ENCODE measurements around the gene TMEM184B. TPM values are rescaled to one million over a fixed set of nuclear protein-coding genes. Genes with fewer than 3 reads are reported as not detected.

TMEM184B gene
- total RNA-seq, 8 experiments from 2014 or later: 14.6 to 38.5 (median 20.4) TPM

DNA sequence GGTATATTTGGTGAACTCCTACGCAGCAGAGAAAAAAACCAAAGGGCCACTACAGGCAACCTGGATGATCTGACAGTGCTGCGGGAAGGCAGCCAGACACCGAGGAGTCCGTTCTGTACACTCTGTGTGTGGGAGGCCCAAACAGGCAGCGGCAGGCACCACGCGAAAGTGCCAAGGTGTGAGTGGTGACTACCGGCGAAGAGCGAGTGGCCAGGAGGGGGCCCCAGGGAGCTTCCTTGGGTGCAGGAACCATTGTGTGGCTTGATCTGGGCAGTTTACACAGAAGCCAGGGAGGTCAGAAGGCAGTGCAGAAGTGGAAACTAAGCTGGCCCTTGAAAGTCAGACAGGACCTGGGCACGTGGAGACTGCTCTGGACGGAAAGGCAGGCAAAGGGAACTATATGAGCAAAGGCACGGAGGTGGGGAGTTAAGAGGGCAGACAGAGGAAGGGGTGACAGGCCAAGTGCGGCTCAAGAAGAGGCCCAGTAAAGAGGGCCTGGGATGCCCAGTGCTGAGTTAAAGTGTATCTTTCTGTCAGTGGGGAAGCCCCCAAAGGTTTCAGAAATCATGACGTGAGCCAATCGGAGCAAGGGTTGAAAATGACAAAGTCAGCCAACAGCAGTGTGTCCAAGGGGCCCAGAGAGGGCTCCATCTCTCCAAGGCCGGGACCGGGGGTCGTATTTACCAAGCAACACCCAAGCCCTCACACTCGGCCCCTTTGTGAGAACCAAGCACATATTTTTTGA, 10.6 kb downstream of the TMEM184B start:
- H3K4me3 ChIP-seq: no peak overlapping the region
- peak; percentile 6 to 53 (median 24) for ATAC-seq (replicated peaks in 6 of 8)
- H3K27ac ChIP-seq: no peak overlapping the region
- H3K4me1 ChIP-seq (replicated peaks in 1 of 2): peaks cover 16 to 34% of the 10 kb centered on the region in 2 donors
- in situ Hi-C loops (cut with MboI; ENCODE audit: low pct_unique_long_range_greater_than_20kb in 2 of 9, low sequenced_read_pairs in 9 of 9, unreplicated experiment in 9 of 9): no loop called here
- 71 to 100% (median 87%) methylated on average over 1 to 9 of the region's 20 CpGs; no CpG with 5 or more reads in 2 of the 10 experiments for WGBS, 10 experiments

DNA sequence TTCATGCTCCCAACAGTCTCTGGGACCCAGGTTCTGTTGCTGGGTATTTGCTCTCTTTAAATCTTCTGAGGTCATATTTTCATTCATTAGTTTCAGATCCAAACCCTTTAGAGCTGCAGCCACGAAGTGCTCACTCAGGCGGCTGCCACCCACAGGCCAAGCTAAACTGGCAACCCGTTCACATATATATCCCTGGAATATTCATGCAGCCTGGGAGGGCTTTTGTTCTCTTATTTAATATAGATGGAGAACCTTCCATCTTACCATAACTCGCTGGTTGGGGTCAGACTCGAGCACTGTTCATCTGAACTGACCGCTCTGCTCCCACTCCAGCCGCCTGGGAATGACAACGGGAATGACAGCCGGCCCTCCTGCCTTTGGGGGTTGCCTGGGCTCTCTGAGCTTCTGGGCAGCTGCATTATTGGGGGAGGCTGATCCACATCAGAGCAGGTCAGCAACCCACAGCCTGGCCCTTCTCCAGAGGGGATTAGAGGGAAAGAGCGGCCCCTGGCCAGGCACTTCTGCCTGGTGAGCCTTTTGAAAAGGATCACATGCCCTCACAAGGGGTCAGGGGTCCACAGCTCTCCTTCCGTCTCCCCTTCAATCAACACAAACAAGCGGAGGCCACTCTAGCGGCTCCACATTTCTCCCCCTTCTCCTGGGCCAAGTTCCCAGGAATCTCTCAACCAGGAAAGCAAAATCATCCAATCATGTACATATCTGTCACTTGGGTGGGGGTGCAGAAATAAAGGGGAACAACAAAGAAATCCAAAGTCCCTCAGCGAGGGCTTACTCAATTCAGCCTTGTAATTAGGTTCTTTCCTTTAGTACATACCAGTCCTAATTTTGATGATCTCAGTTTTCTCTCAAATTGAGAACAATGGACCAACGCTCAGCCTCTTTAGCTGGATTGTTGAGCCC, 11.8 kb downstream of the TMEM184B start:
- WGBS, 10 experiments: 0 to 70% (median 30%) methylated on average over 1 to 11 of the region's 15 CpGs; no CpG with 5 or more reads in 1 of the 10 experiments
- Histone ChIP-seq H3K4me3 (no peak overlapping the region), H3K4me1 (replicated peaks in 1 of 2) (peaks cover 16 to 35% of the 10 kb centered on the region in 2 donors), H3K27ac (peak overlapping the region; percentile 61 to 67)
- in situ Hi-C loops (cut with MboI; ENCODE audit: low pct_unique_long_range_greater_than_20kb in 2 of 9, low sequenced_read_pairs in 9 of 9, unreplicated experiment in 9 of 9): no loop called here
- ATAC-seq (replicated peaks in 6 of 8): peak; percentile 55 to 90 (median 66)

- no peak overlapping the region for H3K27ac ChIP-seq
- in situ Hi-C loops (cut with MboI; ENCODE audit: low pct_unique_long_range_greater_than_20kb in 2 of 9, low sequenced_read_pairs in 9 of 9, unreplicated experiment in 9 of 9): no loop called here
- peaks cover 16 to 35% of the 10 kb centered on the region in 2 donors for H3K4me1 ChIP-seq (replicated peaks in 1 of 2)
- no peak for ATAC-seq (replicated peaks in 6 of 8)
- WGBS, 10 experiments: 74 to 100% (median 94%) methylated on average over 1 to 7 of the region's 8 CpGs; no CpG with 5 or more reads in 3 of the 10 experiments
- no peak overlapping the region for H3K4me3 ChIP-seq
These were observed 13.4 kb downstream of the TMEM184B start for GRCh38 chr22:38259370-38259769.

- ATAC-seq (replicated peaks in 6 of 8): no peak
- Histone ChIP-seq H3K4me3 (no peak overlapping the region), H3K27ac (no peak overlapping the region), H3K4me1 (replicated peaks in 1 of 2) (peaks cover 16 to 35% of the 10 kb centered on the region in 2 donors)
- WGBS, 10 experiments: 50 to 100% (median 85%) methylated on average over 1 to 5 of the region's 8 CpGs; no CpG with 5 or more reads in 2 of the 10 experiments
- in situ Hi-C loops (cut with MboI; ENCODE audit: low pct_unique_long_range_greater_than_20kb in 2 of 9, low sequenced_read_pairs in 9 of 9, unreplicated experiment in 9 of 9): no loop called here
These were observed 13.9 kb downstream of the TMEM184B start for GRCh38 chr22:38258895-38259294.

DNA sequence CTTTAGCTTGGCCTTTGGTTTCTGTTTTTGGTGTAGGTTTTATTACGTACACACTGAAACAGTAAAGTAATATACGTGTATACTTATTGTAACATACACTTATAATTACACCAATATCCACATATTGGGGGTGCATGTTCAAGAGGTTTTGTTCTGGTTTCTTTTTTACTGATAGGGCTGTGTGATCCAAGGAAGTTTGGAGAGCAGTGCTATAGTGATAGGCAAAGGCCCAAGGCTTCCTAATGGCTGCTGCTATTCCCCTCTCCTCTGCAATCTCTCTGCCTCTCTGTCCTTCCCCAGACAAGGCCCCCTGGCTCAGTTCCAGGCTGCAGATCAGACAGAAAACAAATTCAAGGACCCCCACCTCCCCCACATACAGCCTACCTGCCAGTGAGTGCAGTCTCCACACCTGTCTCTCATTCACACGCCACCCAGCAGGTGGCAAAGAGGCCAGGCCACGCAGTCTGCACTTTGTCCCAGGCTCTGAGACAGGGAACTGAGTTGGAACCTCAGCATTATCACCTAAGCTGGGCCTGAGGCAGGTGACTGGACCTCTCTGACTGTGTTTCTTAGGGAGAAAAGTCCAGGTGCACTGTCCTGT, 15.1 kb downstream of the TMEM184B start:
- no peak overlapping the region for H3K27ac ChIP-seq
- peak in 1 of 8 experiments; percentile 23 for ATAC-seq (replicated peaks in 6 of 8)
- in situ Hi-C loops (cut with MboI; ENCODE audit: low pct_unique_long_range_greater_than_20kb in 2 of 9, low sequenced_read_pairs in 9 of 9, unreplicated experiment in 9 of 9): no loop called here
- H3K4me3 ChIP-seq: no peak overlapping the region
- peaks cover 16 to 35% of the 10 kb centered on the region in 2 donors for H3K4me1 ChIP-seq (replicated peaks in 1 of 2)
- 0 to 100% (median 86%) methylated on average over 1 to 4 of the region's 4 CpGs; no CpG with 5 or more reads in 2 of the 10 experiments for WGBS, 10 experiments

DNA sequence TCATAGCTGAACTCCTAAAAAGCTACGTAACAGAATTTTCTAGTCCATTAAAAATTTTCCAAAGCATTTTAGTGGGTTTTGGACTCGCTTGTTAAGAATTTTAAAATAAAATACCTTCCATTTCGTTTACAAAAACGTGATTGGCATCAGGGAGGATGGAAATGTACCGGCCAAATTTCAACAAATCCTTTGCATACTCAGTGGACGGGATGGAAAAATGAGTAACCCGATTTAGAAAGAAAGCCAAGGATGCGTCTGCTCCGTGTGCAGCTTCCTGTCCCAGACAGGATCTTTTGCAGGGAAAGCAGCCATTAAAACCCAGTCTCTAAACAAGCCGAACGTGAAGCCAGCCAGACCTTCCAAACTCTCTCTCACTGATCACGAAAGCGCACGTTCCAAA, 15.6 kb downstream of the TMEM184B start:
- Histone ChIP-seq H3K4me3 (no peak overlapping the region), H3K27ac (no peak overlapping the region), H3K4me1 (replicated peaks in 1 of 2) (peaks cover 16 to 31% of the 10 kb centered on the region in 2 donors)
- WGBS, 10 experiments: 5 to 100% (median 81%) methylated on average over 1 to 14 of the region's 14 CpGs
- peak in 2 of 8 experiments; percentile 23 to 43 for ATAC-seq (replicated peaks in 6 of 8)
- in situ Hi-C loops (cut with MboI; ENCODE audit: low pct_unique_long_range_greater_than_20kb in 2 of 9, low sequenced_read_pairs in 9 of 9, unreplicated experiment in 9 of 9): no loop called here

DNA sequence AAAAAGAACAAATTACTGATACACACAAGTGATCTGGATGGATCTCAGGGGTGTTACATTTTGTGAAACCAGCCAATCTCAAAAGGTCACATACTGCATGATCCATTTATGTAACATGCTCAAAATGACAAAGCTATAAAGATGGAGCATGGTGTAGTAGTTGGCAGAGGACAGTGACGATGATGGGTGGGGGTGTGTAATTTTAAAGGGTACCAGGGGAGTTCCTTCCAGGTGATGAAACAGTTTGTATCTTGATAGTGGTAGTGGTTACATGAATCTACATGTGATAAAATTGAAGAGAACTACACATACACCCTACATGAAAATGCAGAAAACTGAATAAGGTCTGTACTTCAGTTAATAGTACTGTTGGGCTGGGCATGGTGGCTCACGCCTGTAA, 17.1 kb downstream of the TMEM184B start:
- WGBS, 10 experiments: 83 to 100% (median 100%) methylated on average over 1 to 2 of the region's 2 CpGs; no CpG with 5 or more reads in 6 of the 10 experiments
- H3K4me3 ChIP-seq: no peak overlapping the region
- ATAC-seq (replicated peaks in 6 of 8): no peak
- H3K4me1 ChIP-seq (replicated peaks in 1 of 2): peaks cover 7 to 22% of the 10 kb centered on the region in 2 donors
- H3K27ac ChIP-seq: no peak overlapping the region
- in situ Hi-C loops (cut with MboI; ENCODE audit: low pct_unique_long_range_greater_than_20kb in 2 of 9, low sequenced_read_pairs in 9 of 9, unreplicated experiment in 9 of 9): no loop called here

GRCh38 chr22:38251341-38251692, 21.5 kb downstream of the TMEM184B start:
- in situ Hi-C loops (cut with MboI; ENCODE audit: low pct_unique_long_range_greater_than_20kb in 2 of 9, low sequenced_read_pairs in 9 of 9, unreplicated experiment in 9 of 9): no loop called here
- no peaks in the 10 kb centered on the region for H3K4me1 ChIP-seq (replicated peaks in 1 of 2)
- no peak overlapping the region for H3K27ac ChIP-seq
- 71 to 100% (median 94%) methylated on average over 1 to 5 of the region's 7 CpGs; no CpG with 5 or more reads in 4 of the 10 experiments for WGBS, 10 experiments
- H3K4me3 ChIP-seq: no peak overlapping the region
- ATAC-seq (replicated peaks in 6 of 8): no peak

GRCh38 chr22:38250643-38251340, 22.0 kb downstream of the TMEM184B start:
- no peak for ATAC-seq (replicated peaks in 6 of 8)
- WGBS, 10 experiments: 67 to 100% (median 90%) methylated on average over 1 to 8 of the region's 13 CpGs; no CpG with 5 or more reads in 2 of the 10 experiments
- H3K4me1 ChIP-seq (replicated peaks in 1 of 2): no peaks in the 10 kb centered on the region
- in situ Hi-C loops (cut with MboI; ENCODE audit: low pct_unique_long_range_greater_than_20kb in 2 of 9, low sequenced_read_pairs in 9 of 9, unreplicated experiment in 9 of 9): no loop called here
- H3K27ac ChIP-seq: no peak overlapping the region
- no peak overlapping the region for H3K4me3 ChIP-seq

- in situ Hi-C loops (cut with MboI; ENCODE audit: low pct_unique_long_range_greater_than_20kb in 2 of 9, low sequenced_read_pairs in 9 of 9, unreplicated experiment in 9 of 9): no loop called here
These were observed 22.8 kb downstream of the TMEM184B start for GRCh38 chr22:38249803-38250642.

GRCh38 chr22:38249301-38249700, 23.5 kb downstream of the TMEM184B start:
- no peak for ATAC-seq (replicated peaks in 6 of 8)
- in situ Hi-C loops (cut with MboI; ENCODE audit: low pct_unique_long_range_greater_than_20kb in 2 of 9, low sequenced_read_pairs in 9 of 9, unreplicated experiment in 9 of 9): no loop called here
- Histone ChIP-seq H3K4me3 (no peak overlapping the region), H3K27ac (no peak overlapping the region), H3K4me1 (replicated peaks in 1 of 2) (no peaks in the 10 kb centered on the region)
- 82 to 100% (median 85%) methylated on average over 1 to 3 of the region's 3 CpGs; no CpG with 5 or more reads in 6 of the 10 experiments for WGBS, 10 experiments

More at GRCh38 chr22:38249803-38250642, 22.8 kb downstream of the TMEM184B start:
- Histone ChIP-seq H3K27ac (no peak overlapping the region), H3K4me3 (no peak overlapping the region), H3K4me1 (replicated peaks in 1 of 2) (no peaks in the 10 kb centered on the region)
- no peak for ATAC-seq (replicated peaks in 6 of 8)
- WGBS, 10 experiments: 83 to 100% (median 95%) methylated on average over 1 to 22 of the region's 25 CpGs; no CpG with 5 or more reads in 2 of the 10 experiments

Data from motor neuron (in vitro differentiated cells).